Esophagus muscularis mucosa (tissue), 4 donors: ENCODE measurements around the gene CD46. TPM values are rescaled to one million over a fixed set of nuclear protein-coding genes. Genes with fewer than 3 reads are reported as not detected.
"Not testable (repeated sequence)": the region's sequence is repeated elsewhere in the genome, so short reads cannot be mapped to it uniquely, and the experiment has no call there.

ENCODE experiments used
- DNase-seq: peaks from one replicate; pipeline ENCODE4 v3.0.0-alpha.2; 2017; ENCODE audit errors: extremely low spot score
- H3K27ac ChIP-seq, 4 donors: fragments of 200-600 bp; sonication (generic); replicated peaks in 1 of 4; 1 replicate in 3 of 4; 2 replicates in 1 of 4; pipeline ENCODE4 v1.5.1; 2016 to 2019; ENCODE audit warnings: mild to moderate bottlenecking in 1 of 4
- H3K27me3 ChIP-seq, 4 donors: fragments of 200-600 bp; sonication (generic); one replicate each; pipeline versions ENCODE4 v1.5.1 to v1.6.0; 2016 to 2019
- H3K36me3 ChIP-seq, 4 donors: fragments of 200-600 bp; sonication (generic); one replicate each; pipeline ENCODE4 v1.5.1; 2016 to 2019
- H3K4me1 ChIP-seq, 4 donors: fragments of 200-600 bp; sonication (generic); one replicate each; pipeline ENCODE4 v1.5.1; 2016 to 2019
- H3K4me3 ChIP-seq, 4 donors: fragments of 200-600 bp; sonication (generic); 1 replicate in 2 of 4; 2 replicates in 2 of 4; pipeline ENCODE4 v1.5.1; 2016 to 2019; ENCODE audit warnings: mild to moderate bottlenecking in 4 of 4, moderate library complexity in 1 of 4
- H3K9me3 ChIP-seq, 4 donors: fragments of 200-600 bp; sonication (generic); 1 replicate in 3 of 4; 2 replicates in 1 of 4; pipeline ENCODE4 v1.5.1; 2016 to 2019
- CTCF ChIP-seq, 3 experiments: fragments of 200-600 bp in 2 of 3; fragments of 450-650 bp in 1 of 3; sonication (generic) in 2 of 3; IDR thresholded peaks; one replicate each; pipeline ENCODE4 v1.5.1; 2017 to 2019; ENCODE audit warnings: antibody characterized with exemption in 3 of 3, mild to moderate bottlenecking in 2 of 3, moderate library complexity in 1 of 3
- EP300 ChIP-seq: sonication (generic); formaldehyde crosslinking; IDR thresholded peaks from one replicate; pipeline ENCODE4 v1.6.1; 2017; ENCODE audit warnings: antibody characterized with exemption
- POLR2A ChIP-seq: fragments of 450-650 bp; IDR thresholded peaks from one replicate; pipeline ENCODE4 v1.6.1; 2017; ENCODE audit warnings: antibody characterized with exemption, moderate library complexity, mild to moderate bottlenecking, low read depth
- POLR2AphosphoS5 ChIP-seq, 2 donors: sonication (generic); formaldehyde crosslinking; IDR thresholded peaks; one replicate each; pipeline ENCODE4 v1.6.1; 2017; ENCODE audit warnings: antibody characterized with exemption in 2 of 2
- WGBS: methylation state at CpG from one replicate; pipeline ENCODE4 v1.1.5; 2018; 5-methylcytosine and 5-hydroxymethylcytosine counted together
- intact Hi-C: fragments of 100-400 bp; cut with DNase I; formaldehyde crosslinking; loops from one replicate; pipeline ENCODE4 v1.15.1; 2023
- total RNA-seq, 4 donors: library from RNA; depleted of rRNA; stranded (reverse); fragments of >200 nt; gene quantifications; one replicate each; pipeline versions ENCODE4 v1.1.0 to v1.2.1, GENCODE V29; 2016

Gene CD46
- 10 to 100 TPM; 65.6 to 86.4 (median 69.2) TPM for total RNA-seq

DNA sequence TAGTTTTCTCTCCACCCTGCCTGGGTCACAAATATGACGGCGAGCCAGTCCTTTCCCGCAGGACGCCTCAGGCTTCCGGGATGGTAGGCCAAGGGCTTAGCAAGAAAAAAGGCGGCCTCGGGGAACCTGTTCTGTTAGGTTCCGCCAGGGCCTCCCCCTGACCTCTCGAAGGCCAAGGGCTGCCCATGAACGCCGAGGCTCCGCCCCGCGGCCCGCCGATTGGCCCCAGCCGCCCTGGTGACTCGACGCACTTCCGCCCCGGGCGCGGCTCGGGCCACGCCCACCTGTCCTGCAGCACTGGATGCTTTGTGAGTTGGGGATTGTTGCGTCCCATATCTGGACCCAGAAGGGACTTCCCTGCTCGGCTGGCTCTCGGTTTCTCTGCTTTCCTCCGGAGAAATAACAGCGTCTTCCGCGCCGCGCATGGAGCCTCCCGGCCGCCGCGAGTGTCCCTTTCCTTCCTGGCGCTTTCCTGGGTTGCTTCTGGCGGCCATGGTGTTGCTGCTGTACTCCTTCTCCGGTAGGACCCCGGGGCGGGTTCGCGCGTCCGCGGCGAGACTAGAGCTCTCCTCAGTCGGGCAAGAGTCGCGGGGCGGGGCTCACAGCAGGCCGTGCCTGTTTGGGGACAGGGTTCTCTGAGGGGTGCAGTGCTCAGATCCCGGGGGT lies at the start of gene CD46:
Gene CD46 (plus strand): TSS at position 265 of the 666 bp plus-strand sequence. CDS start 159 bp downstream, at position 424.
- Histone ChIP-seq H3K4me1 (peaks cover 42 to 51% (median 47%) of the 10 kb centered on the region in 4 donors), H3K27me3 (no peaks in the 10 kb centered on the region), H3K4me3 (peak within 1 kb of the TSS; percentile 75 to 93 (median 88)), H3K36me3 (peaks cover 0 to under 1% (median 0%) of the 10 kb centered on the region in 4 donors), H3K9me3 (no peaks in the 10 kb centered on the region), H3K27ac (peak within 1 kb of the TSS; percentile 88 to 91 (median 89))
- TF ChIP-seq EP300 (peak; percentile 71), POLR2A (peak; percentile 44), CTCF (IDR thresholded peaks at IDR 0.05) (peak in 1 of 3 experiments; percentile 10), POLR2AphosphoS5 (IDR thresholded peaks at IDR 0.05) (peak; percentile 93 to 97)
- peak; percentile 99 for DNase-seq
- intact Hi-C loops: loop anchor here (5.0 kb wide), 2 partner anchors 45 to 120 kb away; no protein-coding TSS in a partner anchor
- WGBS: 1% methylated on average over 8 of the region's 55 CpGs

DNA sequence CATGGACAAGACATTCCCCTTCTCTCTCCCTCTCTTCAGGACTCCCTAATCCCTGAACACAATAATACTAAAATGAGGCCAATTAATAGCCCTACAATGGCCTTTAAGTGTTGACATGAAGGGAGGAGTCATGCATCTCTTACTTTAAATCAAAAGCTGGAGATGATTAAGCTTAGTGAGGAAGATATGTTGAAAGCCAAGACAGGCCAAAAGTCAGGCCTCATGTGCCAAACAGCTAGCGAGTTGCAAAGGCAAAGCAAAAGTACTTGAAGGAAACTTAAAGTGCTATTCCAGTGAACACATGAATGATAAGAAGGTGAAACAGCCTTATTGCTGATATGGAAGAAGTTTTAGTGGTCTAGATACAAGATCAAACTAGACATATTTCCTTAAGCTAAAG lies 49.5 kb upstream of the CD46 start:
- Histone ChIP-seq H3K27me3 (no peaks in the 10 kb centered on the region), H3K4me3 (no peak overlapping the region), H3K36me3 (no peaks in the 10 kb centered on the region), H3K27ac (no peak overlapping the region), H3K9me3 (no peaks in the 10 kb centered on the region), H3K4me1 (no peaks in the 10 kb centered on the region)
- intact Hi-C loops: no loop called here
- TF ChIP-seq POLR2A (no peak), CTCF (IDR thresholded peaks at IDR 0.05) (no peak), EP300 (no peak), POLR2AphosphoS5 (IDR thresholded peaks at IDR 0.05) (no peak)
- 82% methylated on average over 1 of the region's 1 CpG for WGBS
- DNase-seq: no peak

GRCh38 chr1:207703712-207704111 lies 48.1 kb upstream of the CD46 start:
- intact Hi-C loops: no loop called here
- Histone ChIP-seq H3K36me3 (no peaks in the 10 kb centered on the region), H3K27me3 (no peaks in the 10 kb centered on the region), H3K9me3 (no peaks in the 10 kb centered on the region), H3K4me1 (no peaks in the 10 kb centered on the region), H3K4me3 (no peak overlapping the region), H3K27ac (no peak overlapping the region)
- TF ChIP-seq POLR2A (no peak), EP300 (no peak), CTCF (IDR thresholded peaks at IDR 0.05) (no peak), POLR2AphosphoS5 (IDR thresholded peaks at IDR 0.05) (no peak)
- DNase-seq: no peak
- WGBS: 94% methylated on average over 5 of the region's 5 CpGs

GRCh38 chr1:207708004-207708403 lies 43.9 kb upstream of the CD46 start:
- H3K27ac ChIP-seq, DNase-seq, intact Hi-C loops, H3K9me3 ChIP-seq, H3K36me3 ChIP-seq, H3K4me3 ChIP-seq, H3K27me3 ChIP-seq, H3K4me1 ChIP-seq: not testable (repeated sequence)
- 62% methylated on average over 3 of the region's 3 CpGs for WGBS

DNA sequence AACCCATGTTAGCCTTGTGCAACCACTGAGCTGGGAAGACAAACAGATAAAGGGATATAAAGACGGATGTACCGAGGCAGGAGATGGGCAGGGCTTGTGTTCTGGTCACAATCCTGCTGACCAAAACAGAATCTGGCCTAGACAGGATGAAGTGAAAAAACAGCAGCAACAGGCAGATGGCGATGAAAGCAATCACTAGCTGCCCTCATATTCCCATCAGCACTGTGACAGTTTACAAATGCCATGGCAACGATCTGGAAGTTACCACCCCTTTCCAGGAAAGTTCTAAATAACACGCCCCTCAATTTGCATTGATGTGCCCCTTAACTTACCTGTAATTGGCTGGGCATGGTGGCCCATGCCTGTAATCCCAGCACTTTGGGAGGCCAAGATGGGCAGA lies 40.6 kb upstream of the CD46 start:
- H3K27ac ChIP-seq: no peak overlapping the region
- 67% methylated on average over 5 of the region's 5 CpGs for WGBS
- no peaks in the 10 kb centered on the region for H3K9me3 ChIP-seq
- H3K36me3 ChIP-seq: no peaks in the 10 kb centered on the region
- no peaks in the 10 kb centered on the region for H3K4me1 ChIP-seq
- intact Hi-C loops: no loop called here
- no peak for DNase-seq
- no peaks in the 10 kb centered on the region for H3K27me3 ChIP-seq
- TF ChIP-seq EP300 (no peak), CTCF (IDR thresholded peaks at IDR 0.05) (no peak), POLR2AphosphoS5 (IDR thresholded peaks at IDR 0.05) (no peak), POLR2A (no peak)
- no peak overlapping the region for H3K4me3 ChIP-seq

- H3K36me3 ChIP-seq, H3K27me3 ChIP-seq, H3K4me3 ChIP-seq, DNase-seq, intact Hi-C loops, H3K27ac ChIP-seq, H3K9me3 ChIP-seq, H3K4me1 ChIP-seq: not testable (repeated sequence)
- WGBS: 55% methylated on average over 3 of the region's 3 CpGs
Measured at GRCh38 chr1:207712701-207713100, 39.2 kb upstream of the CD46 start.
